IPS-20b (cell line): ENCODE results near the gene MAPKAP1.
A peak's percentile ranks its signal among the peaks of the same experiment; 100 is the strongest.
"Not testable (repeated sequence)": the region's sequence is repeated elsewhere in the genome, so short reads cannot be mapped to it uniquely, and the experiment has no call there.

ENCODE experiments used
- H3K27ac ChIP-seq: one replicate; pipeline ENCODE4 v1.5.1; 2013; ENCODE audit warnings: low read length
- H3K27me3 ChIP-seq: 2 replicates; pipeline ENCODE4 v1.6.1; 2013; ENCODE audit warnings: mild to moderate bottlenecking, low read length, inconsistent platforms; ENCODE audit not compliant: insufficient read depth
- H3K36me3 ChIP-seq: 2 replicates; pipeline ENCODE4 v1.6.1; 2013; ENCODE audit warnings: low read depth, mild to moderate bottlenecking, inconsistent platforms, low read length, moderate library complexity; ENCODE audit not compliant: insufficient read depth
- H3K4me1 ChIP-seq: 2 replicates; pipeline ENCODE4 v1.6.1; 2013; ENCODE audit warnings: mild to moderate bottlenecking, control low read depth, inconsistent platforms, low read length, moderate library complexity; ENCODE audit not compliant: insufficient read depth
- H3K4me3 ChIP-seq: 2 replicates; pipeline ENCODE4 v1.5.1; 2013; ENCODE audit warnings: mild to moderate bottlenecking, low read length, inconsistent platforms
- H3K9ac ChIP-seq: 2 replicates; pipeline ENCODE4 v1.6.1; 2013; ENCODE audit warnings: low read depth, mild to moderate bottlenecking, inconsistent platforms, low read length, moderate library complexity
- H3K9me3 ChIP-seq: 2 replicates; pipeline ENCODE4 v1.6.1; 2013; ENCODE audit warnings: mild to moderate bottlenecking, low read depth, low read length, inconsistent platforms; ENCODE audit not compliant: insufficient read depth

MAPKAP1 gene

GRCh38 chr9:125726456-125727132 is 19.6 kb upstream of the MAPKAP1 start:
- no peaks in the 10 kb centered on the region for H3K36me3 ChIP-seq
- no peak overlapping the region for H3K4me3 ChIP-seq
- no peaks in the 10 kb centered on the region for H3K9me3 ChIP-seq
- no peaks in the 10 kb centered on the region for H3K4me1 ChIP-seq
- no peaks in the 10 kb centered on the region for H3K27me3 ChIP-seq
- H3K9ac ChIP-seq = no peak overlapping the region
- H3K27ac ChIP-seq = no peak overlapping the region

DNA sequence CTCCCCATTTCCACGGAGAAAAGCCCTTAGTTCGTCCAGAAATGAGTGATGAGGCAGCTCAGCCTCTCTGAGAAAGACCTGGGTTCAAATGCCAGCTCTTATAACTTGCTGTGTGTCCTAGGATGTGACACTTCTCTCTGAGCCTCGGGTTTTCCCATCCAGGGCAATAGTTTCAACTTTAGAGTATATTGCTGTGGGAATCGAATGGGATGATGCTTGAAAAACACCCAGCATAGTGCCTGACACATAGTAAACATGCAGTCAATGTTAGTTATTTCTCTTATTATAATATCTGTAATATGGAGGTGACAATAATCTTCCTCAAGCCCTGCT is 430 bp upstream of the MAPKAP1 start:
- Histone ChIP-seq H3K27ac (no peak overlapping the region), H3K9ac (peak overlapping the region; percentile 47; the same call in 1 of the 2 replicates), H3K4me3 (peak overlapping the region; percentile 96)

GRCh38 chr9:125705893-125706292 is 1.1 kb downstream of the MAPKAP1 start:
- no peaks in the 10 kb centered on the region for H3K27me3 ChIP-seq
- H3K4me3 ChIP-seq = peak overlapping the region; percentile 96
- H3K36me3 ChIP-seq = no peaks in the 10 kb centered on the region
- H3K9ac ChIP-seq = peak overlapping the region; percentile 85
- peaks cover 16% of the 10 kb centered on the region; the same call in 1 of the 2 replicates for H3K4me1 ChIP-seq
- H3K27ac ChIP-seq = no peak overlapping the region
- no peaks in the 10 kb centered on the region for H3K9me3 ChIP-seq

More for the DNA sequence above, 430 bp upstream of the MAPKAP1 start:
- peaks cover 13% of the 10 kb centered on the region; the same call in 1 of the 2 replicates for H3K4me1 ChIP-seq
- H3K36me3 ChIP-seq = no peaks in the 10 kb centered on the region
- H3K9me3 ChIP-seq = no peaks in the 10 kb centered on the region
- H3K27me3 ChIP-seq = no peaks in the 10 kb centered on the region

GRCh38 chr9:125703662-125704061 is 3.3 kb downstream of the MAPKAP1 start:
- Histone ChIP-seq H3K9me3 (no peaks in the 10 kb centered on the region), H3K4me3 (no peak overlapping the region), H3K9ac (no peak overlapping the region), H3K4me1 (peaks cover 25% of the 10 kb centered on the region; the same call in 1 of the 2 replicates), H3K27ac (no peak overlapping the region), H3K27me3 (no peaks in the 10 kb centered on the region), H3K36me3 (no peaks in the 10 kb centered on the region)

- Histone ChIP-seq H3K4me1 (peaks cover 20% of the 10 kb centered on the region; the same call in 1 of the 2 replicates), H3K9ac (peak overlapping the region; percentile 50; the same call in 1 of the 2 replicates), H3K27ac (peak overlapping the region; percentile 41), H3K4me3 (peak overlapping the region; percentile 50), H3K9me3 (no peaks in the 10 kb centered on the region), H3K36me3 (no peaks in the 10 kb centered on the region), H3K27me3 (no peaks in the 10 kb centered on the region)
Measured at GRCh38 chr9:125701351-125701750, 5.7 kb downstream of the MAPKAP1 start.

GRCh38 chr9:125700791-125701190 is 6.2 kb downstream of the MAPKAP1 start:
- Histone ChIP-seq H3K4me1 (peaks cover 14% of the 10 kb centered on the region; the same call in 1 of the 2 replicates), H3K9ac (peak overlapping the region; percentile 50; the same call in 1 of the 2 replicates), H3K27ac (no peak overlapping the region), H3K4me3 (peak overlapping the region; percentile 50), H3K36me3 (no peaks in the 10 kb centered on the region), H3K27me3 (no peaks in the 10 kb centered on the region), H3K9me3 (no peaks in the 10 kb centered on the region)

DNA sequence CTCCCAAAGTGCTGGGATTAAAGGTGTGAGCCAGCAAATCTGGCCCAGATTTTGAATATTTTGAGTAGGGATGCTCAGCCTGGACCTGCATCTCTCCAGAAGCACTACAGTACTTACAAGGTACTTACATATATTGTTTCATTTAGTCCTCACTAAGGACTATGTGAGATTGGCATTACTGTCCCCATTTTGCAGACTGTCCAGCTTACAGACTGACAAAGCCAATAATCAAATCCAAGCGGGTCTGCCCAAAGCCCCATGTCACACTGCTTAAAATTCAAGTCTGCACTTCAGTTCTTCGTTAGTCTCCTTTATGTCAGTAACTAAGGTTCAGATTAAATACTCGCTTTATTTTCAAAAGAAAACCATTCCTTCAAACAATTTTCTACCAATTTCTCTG is 7.1 kb downstream of the MAPKAP1 start:
- Histone ChIP-seq H3K4me1 (peaks cover 19% of the 10 kb centered on the region), H3K4me3 (no peak overlapping the region), H3K27ac (no peak overlapping the region), H3K9me3 (no peaks in the 10 kb centered on the region), H3K27me3 (no peaks in the 10 kb centered on the region), H3K9ac (no peak overlapping the region), H3K36me3 (no peaks in the 10 kb centered on the region)

- Histone ChIP-seq H3K4me3 (no peak overlapping the region), H3K36me3 (no peaks in the 10 kb centered on the region), H3K4me1 (peaks cover 33% of the 10 kb centered on the region), H3K27me3 (no peaks in the 10 kb centered on the region), H3K27ac (no peak overlapping the region), H3K9me3 (no peaks in the 10 kb centered on the region), H3K9ac (no peak overlapping the region)
Measured at GRCh38 chr9:125696106-125696647, 10.8 kb downstream of the MAPKAP1 start.

GRCh38 chr9:125695548-125695947 is 11.5 kb downstream of the MAPKAP1 start:
- H3K9ac ChIP-seq, H3K4me3 ChIP-seq, H3K27ac ChIP-seq, H3K27me3 ChIP-seq, H3K9me3 ChIP-seq, H3K36me3 ChIP-seq: not testable (repeated sequence)
- peaks cover 27% of the 10 kb centered on the region for H3K4me1 ChIP-seq

GRCh38 chr9:125694478-125694877 is 12.5 kb downstream of the MAPKAP1 start:
- peak overlapping the region; percentile 9; the same call in 1 of the 2 replicates for H3K4me3 ChIP-seq
- H3K9me3 ChIP-seq = no peaks in the 10 kb centered on the region
- no peaks in the 10 kb centered on the region for H3K27me3 ChIP-seq
- peak overlapping the region; percentile 40 for H3K27ac ChIP-seq
- H3K36me3 ChIP-seq = no peaks in the 10 kb centered on the region
- no peak overlapping the region for H3K9ac ChIP-seq
- peaks cover 21% of the 10 kb centered on the region for H3K4me1 ChIP-seq

DNA sequence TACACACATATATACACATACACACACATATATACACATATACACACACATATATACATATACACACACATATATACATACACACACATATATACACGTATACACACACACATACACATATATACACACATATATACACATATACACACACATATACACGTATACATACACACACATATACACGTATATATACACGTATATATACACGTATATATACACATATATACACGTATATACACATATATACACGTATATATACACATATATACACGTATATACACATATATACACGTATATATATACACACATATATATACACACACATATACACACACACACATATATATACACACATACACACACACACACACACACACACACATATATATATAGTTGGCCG is 13.5 kb downstream of the MAPKAP1 start:
- not testable (repeated sequence) for H3K27ac ChIP-seq, H3K36me3 ChIP-seq, H3K4me3 ChIP-seq, H3K9ac ChIP-seq, H3K27me3 ChIP-seq, H3K9me3 ChIP-seq
- peaks cover 21% of the 10 kb centered on the region for H3K4me1 ChIP-seq

DNA sequence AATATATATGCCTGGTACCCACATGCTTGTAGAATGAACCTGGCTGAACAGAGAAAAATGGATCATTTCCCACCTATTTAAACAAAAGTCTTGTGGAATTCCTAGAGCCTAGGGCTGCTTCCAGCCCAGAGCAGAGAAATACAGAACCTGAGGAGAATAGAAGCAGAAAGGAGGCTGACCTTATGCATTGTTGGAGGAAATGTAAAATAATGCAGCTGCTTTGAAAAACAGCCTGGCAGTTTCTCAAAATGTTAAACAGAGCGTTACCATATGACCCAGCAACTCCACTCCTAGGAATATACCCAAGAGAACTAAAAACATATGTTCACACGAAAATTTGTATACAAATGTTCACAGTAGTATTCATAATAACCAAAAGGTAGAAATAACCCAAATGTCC is 15.1 kb downstream of the MAPKAP1 start:
- Histone ChIP-seq H3K9me3 (no peaks in the 10 kb centered on the region), H3K36me3 (no peaks in the 10 kb centered on the region), H3K9ac (no peak overlapping the region)

More for the DNA sequence above, 15.1 kb downstream of the MAPKAP1 start:
- no peaks in the 10 kb centered on the region for H3K27me3 ChIP-seq
- H3K4me3 ChIP-seq = no peak overlapping the region
- peaks cover 21% of the 10 kb centered on the region for H3K4me1 ChIP-seq
- no peak overlapping the region for H3K27ac ChIP-seq
